NB4 (cell line): ENCODE results near the gene WDR31.
A peak's percentile ranks its signal among the peaks of the same experiment; 100 is the strongest.

Source experiments
- DNase-seq: peaks from one replicate; pipeline ENCODE4 v3.0.0; 2010; ENCODE audit warnings: low read depth
- H3K4me3 ChIP-seq: one replicate; pipeline ENCODE4 v1.5.1; 2011; ENCODE audit warnings: mild to moderate bottlenecking, low read depth, low read length, moderate library complexity
- CTCF ChIP-seq: IDR thresholded peaks from one replicate; pipeline ENCODE4 v1.5.1; 2012; ENCODE audit warnings: low read depth, low read length
- MAX ChIP-seq: IDR thresholded peaks from 2 replicates; pipeline ENCODE4 v1.6.1; 2011; ENCODE audit warnings: low read depth, low read length
- MYC ChIP-seq: IDR thresholded peaks from 2 replicates; pipeline ENCODE4 v1.6.1; 2011; ENCODE audit warnings: low read depth, low read length
- POLR2A ChIP-seq: IDR thresholded peaks from 2 replicates; pipeline ENCODE4 v1.6.1; 2011; ENCODE audit warnings: mild to moderate bottlenecking; ENCODE audit not compliant: insufficient read length; ENCODE audit errors: extremely low read depth

The WDR31 gene

GRCh38 chr9:113359385-113359784 lies 19.3 kb upstream of the WDR31 start:
- no peak for TF ChIP-seq MAX
- TF ChIP-seq MYC, result no peak
- DNase-seq, result no peak
- H3K4me3 ChIP-seq, result no peak overlapping the region

GRCh38 chr9:113356686-113357292 lies 16.7 kb upstream of the WDR31 start:
- H3K4me3 ChIP-seq, result no peak overlapping the region
- TF ChIP-seq MAX, result no peak
- no peak for TF ChIP-seq CTCF
- TF ChIP-seq POLR2A, result no peak
- no peak for TF ChIP-seq MYC
- no peak for DNase-seq

- TF ChIP-seq CTCF, result peak; percentile 29
- TF ChIP-seq MAX, result no peak
- H3K4me3 ChIP-seq, result no peak overlapping the region
- DNase-seq, result peak; percentile 39
Observed at GRCh38 chr9:113355040-113355596, 15.0 kb upstream of the WDR31 start.

GRCh38 chr9:113352411-113352810 lies 12.3 kb upstream of the WDR31 start:
- no peak overlapping the region for H3K4me3 ChIP-seq
- DNase-seq, result no peak
- TF ChIP-seq CTCF (no peak), MAX (no peak), MYC (no peak), POLR2A (no peak)

- DNase-seq, result no peak
- TF ChIP-seq POLR2A (no peak), MAX (no peak), CTCF (no peak), MYC (no peak)
- no peak overlapping the region for H3K4me3 ChIP-seq
Observed at GRCh38 chr9:113352006-113352405, 11.9 kb upstream of the WDR31 start.

GRCh38 chr9:113350937-113351336 lies 10.9 kb upstream of the WDR31 start:
- no peak for TF ChIP-seq MYC
- TF ChIP-seq MAX, result no peak
- no peak for TF ChIP-seq CTCF
- no peak for TF ChIP-seq POLR2A
- peak; percentile 53 for DNase-seq

More at GRCh38 chr9:113350937-113351336, 10.9 kb upstream of the WDR31 start:
- no peak overlapping the region for H3K4me3 ChIP-seq
